Fibroblast of lung (primary cell): ENCODE data around the gene BBIP1.

Source experiments
- EZH2 ChIP-seq: IDR thresholded peaks from 2 replicates; pipeline ENCODE4 v1.5.1; 2012; ENCODE audit warnings: low read length, control low read depth, mild to moderate bottlenecking; ENCODE audit errors: missing control alignments
- TF ChIP-seq, protein P1 (sequence below), 2 donors: IDR thresholded peaks in 1 of 2; conservative IDR thresholded peaks in 1 of 2; 1 replicate in 1 of 2; 2 replicates in 1 of 2; pipeline ENCODE4 v1.5.1; 2011 to 2012; ENCODE audit warnings: low read length in 2 of 2, control low read depth in 1 of 2, inconsistent platforms in 1 of 2, low read depth in 1 of 2, mild to moderate bottlenecking in 1 of 2

DNA sequence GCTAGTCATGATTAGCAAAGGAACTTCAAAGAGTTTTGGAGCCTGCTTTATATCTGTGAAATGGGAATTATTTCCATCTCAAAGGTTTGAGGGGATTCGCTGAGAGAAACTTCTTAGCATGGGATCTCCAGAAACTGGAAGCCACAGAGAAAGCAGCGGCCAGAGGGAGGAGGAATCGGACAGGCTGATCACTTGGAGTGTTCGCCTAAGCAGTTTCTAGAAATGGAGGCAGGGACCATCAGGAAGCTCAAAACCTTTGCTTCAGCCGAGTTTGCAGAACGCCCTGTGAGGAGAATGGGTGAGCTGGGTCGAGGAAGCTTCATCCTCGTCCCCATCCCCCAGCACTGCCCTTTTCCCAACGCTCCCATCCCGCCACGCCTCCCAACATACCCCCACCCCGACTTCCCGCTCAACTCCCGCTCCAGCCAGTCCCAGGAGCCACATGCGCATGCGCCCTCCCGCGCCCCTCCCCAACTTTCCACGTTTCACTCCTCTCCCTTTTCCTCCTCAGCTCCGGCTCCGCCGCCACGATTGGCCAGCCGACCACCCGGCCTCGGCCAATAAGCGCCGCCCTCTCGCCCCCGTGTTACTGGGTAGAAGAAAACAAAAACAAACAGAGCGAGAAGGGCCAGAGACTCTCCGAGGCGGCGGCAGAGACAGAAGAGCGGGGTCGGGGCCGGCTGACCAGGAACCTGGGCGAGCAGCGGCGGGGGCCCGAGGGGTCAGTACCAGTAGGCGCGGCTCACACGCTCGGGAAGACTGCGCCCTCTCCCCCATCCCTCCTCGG is 47.5 kb downstream of the BBIP1 start, which contains the start of gene PDCD4:
- TF ChIP-seq, protein P1, sequence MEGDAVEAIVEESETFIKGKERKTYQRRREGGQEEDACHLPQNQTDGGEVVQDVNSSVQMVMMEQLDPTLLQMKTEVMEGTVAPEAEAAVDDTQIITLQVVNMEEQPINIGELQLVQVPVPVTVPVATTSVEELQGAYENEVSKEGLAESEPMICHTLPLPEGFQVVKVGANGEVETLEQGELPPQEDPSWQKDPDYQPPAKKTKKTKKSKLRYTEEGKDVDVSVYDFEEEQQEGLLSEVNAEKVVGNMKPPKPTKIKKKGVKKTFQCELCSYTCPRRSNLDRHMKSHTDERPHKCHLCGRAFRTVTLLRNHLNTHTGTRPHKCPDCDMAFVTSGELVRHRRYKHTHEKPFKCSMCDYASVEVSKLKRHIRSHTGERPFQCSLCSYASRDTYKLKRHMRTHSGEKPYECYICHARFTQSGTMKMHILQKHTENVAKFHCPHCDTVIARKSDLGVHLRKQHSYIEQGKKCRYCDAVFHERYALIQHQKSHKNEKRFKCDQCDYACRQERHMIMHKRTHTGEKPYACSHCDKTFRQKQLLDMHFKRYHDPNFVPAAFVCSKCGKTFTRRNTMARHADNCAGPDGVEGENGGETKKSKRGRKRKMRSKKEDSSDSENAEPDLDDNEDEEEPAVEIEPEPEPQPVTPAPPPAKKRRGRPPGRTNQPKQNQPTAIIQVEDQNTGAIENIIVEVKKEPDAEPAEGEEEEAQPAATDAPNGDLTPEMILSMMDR (conservative IDR thresholded peaks at IDR 0.05 in 1 of 2, IDR thresholded peaks at IDR 0.05 in 1 of 2; ENCODE audit: low read depth in 1 of 2, low read length in 2 of 2): no peak
- TF ChIP-seq EZH2: no peak
